Mesenchymal stem cell (in vitro differentiated cells and primary cell): ENCODE measurements around the gene RNF26.
A peak's percentile ranks its signal among the peaks of the same experiment; 100 is the strongest.

ENCODE experiments used
- DNase-seq: peaks from one replicate; pipeline ENCODE4 v3.0.0-alpha.2; 2013
- H2AFZ ChIP-seq: one replicate; pipeline ENCODE4 v1.6.1; 2013; ENCODE audit warnings: low read depth, mild to moderate bottlenecking, control low read depth, inconsistent platforms, low read length, moderate library complexity
- H2AK5ac ChIP-seq: 2 replicates; pipeline ENCODE4 v1.6.1; 2013; ENCODE audit warnings: low read length, moderate library complexity, mild to moderate bottlenecking, inconsistent platforms; ENCODE audit not compliant: severe bottlenecking
- H2BK120ac ChIP-seq: one replicate; pipeline ENCODE4 v1.6.1; 2013; ENCODE audit warnings: low read depth, mild to moderate bottlenecking, inconsistent platforms, low read length, moderate library complexity
- H2BK12ac ChIP-seq, 2 experiments: one replicate each; pipeline ENCODE4 v1.6.1; 2013; ENCODE audit warnings: inconsistent platforms in 2 of 2, low read length in 2 of 2, mild to moderate bottlenecking in 2 of 2, moderate library complexity in 2 of 2, control low read depth in 1 of 2
- H2BK15ac ChIP-seq: one replicate; pipeline ENCODE4 v1.6.1; 2013; ENCODE audit warnings: mild to moderate bottlenecking, low read depth, inconsistent platforms; ENCODE audit not compliant: poor library complexity, severe bottlenecking
- H2BK5ac ChIP-seq: 2 replicates; pipeline ENCODE4 v1.6.1; 2013; ENCODE audit warnings: low read depth, mild to moderate bottlenecking, low read length, control low read depth, inconsistent platforms; ENCODE audit not compliant: poor library complexity, severe bottlenecking
- H3K14ac ChIP-seq, 2 experiments: one replicate each; pipeline ENCODE4 v1.6.1; 2013; ENCODE audit warnings: inconsistent platforms in 2 of 2, low read length in 2 of 2, control low read depth in 1 of 2, mild to moderate bottlenecking in 1 of 2, moderate library complexity in 1 of 2
- H3K18ac ChIP-seq, 2 experiments: one replicate each; pipeline ENCODE4 v1.6.1; 2013; ENCODE audit warnings: inconsistent platforms in 2 of 2, low read length in 2 of 2, control low read depth in 1 of 2, low read depth in 1 of 2, mild to moderate bottlenecking in 1 of 2
- H3K23ac ChIP-seq, 2 experiments: one replicate each; pipeline ENCODE4 v1.6.1; 2013; ENCODE audit warnings: inconsistent platforms in 2 of 2, low read length in 2 of 2, mild to moderate bottlenecking in 2 of 2, moderate library complexity in 2 of 2, control low read depth in 1 of 2
- H3K27ac ChIP-seq: 2 replicates; pipeline ENCODE4 v1.5.1; 2013; ENCODE audit warnings: mild to moderate bottlenecking, moderate library complexity, low read length, control low read depth, inconsistent platforms; ENCODE audit not compliant: poor library complexity, severe bottlenecking
- H3K27me3 ChIP-seq, 2 experiments: 2 replicates each; pipeline versions ENCODE4 v1.6.1 to v1.7.0; 2013; ENCODE audit warnings: low read length in 2 of 2, mild to moderate bottlenecking in 2 of 2, moderate library complexity in 2 of 2, control low read depth in 1 of 2, inconsistent platforms in 1 of 2; ENCODE audit not compliant: control insufficient read depth in 1 of 2, insufficient read depth in 1 of 2
- H3K36me3 ChIP-seq, 2 experiments: 2 replicates each; pipeline versions ENCODE4 v1.6.1 to v1.7.0; 2013; ENCODE audit warnings: low read length in 2 of 2, control low read depth in 1 of 2, inconsistent platforms in 1 of 2, low read depth in 1 of 2, mild to moderate bottlenecking in 1 of 2; ENCODE audit not compliant: insufficient read depth in 2 of 2, control insufficient read depth in 1 of 2
- H3K4ac ChIP-seq, 2 experiments: one replicate each; pipeline ENCODE4 v1.6.1; 2013; ENCODE audit warnings: inconsistent platforms in 2 of 2, low read length in 2 of 2, mild to moderate bottlenecking in 2 of 2, moderate library complexity in 2 of 2, control low read depth in 1 of 2, low read depth in 1 of 2
- H3K4me1 ChIP-seq: 2 replicates; pipeline ENCODE4 v1.6.1; 2013; ENCODE audit warnings: low read depth, low read length, control low read depth; ENCODE audit not compliant: control insufficient read depth, insufficient read depth
- H3K4me2 ChIP-seq: 2 replicates; pipeline ENCODE4 v1.6.1; 2013; ENCODE audit warnings: low read length, mild to moderate bottlenecking, inconsistent platforms; ENCODE audit not compliant: poor library complexity, severe bottlenecking
- H3K4me3 ChIP-seq, 2 experiments: 2 replicates each; pipeline versions ENCODE4 v1.5.1 to v1.7.0; 2013; ENCODE audit warnings: low read length in 2 of 2, mild to moderate bottlenecking in 2 of 2, control low read depth in 1 of 2, low read depth in 1 of 2; ENCODE audit not compliant: insufficient read depth in 1 of 2
- H3K79me1 ChIP-seq: replicated peaks from 2 replicates; pipeline ENCODE4 v1.6.1; 2013; ENCODE audit warnings: mild to moderate bottlenecking, control low read depth, low read length, inconsistent platforms; ENCODE audit not compliant: poor library complexity, severe bottlenecking
- H3K9ac ChIP-seq: 2 replicates; pipeline ENCODE4 v1.7.0; 2013; ENCODE audit warnings: mild to moderate bottlenecking, low read length, moderate library complexity
- H3K9me3 ChIP-seq: 2 replicates; pipeline ENCODE4 v1.7.0; 2013; ENCODE audit warnings: mild to moderate bottlenecking, low read length; ENCODE audit not compliant: control insufficient read depth
- H4K8ac ChIP-seq: one replicate; pipeline ENCODE4 v1.6.1; 2013; ENCODE audit warnings: inconsistent platforms, mild to moderate bottlenecking, low read length, moderate library complexity
- H4K91ac ChIP-seq: one replicate; pipeline ENCODE4 v1.6.1; 2013; ENCODE audit warnings: mild to moderate bottlenecking, low read length, inconsistent platforms
- WGBS: methylation state at CpG from one replicate; pipeline ENCODE4 v1.1.7; 2013; ENCODE audit warnings: mixed read lengths; 5-methylcytosine and 5-hydroxymethylcytosine counted together

Gene RNF26

GRCh38 chr11:119359365-119360214 lies 25.3 kb downstream of the RNF26 start:
- Histone ChIP-seq H3K4me2 (no peak overlapping the region), H3K27me3 (peaks cover 28 to 47% of the 10 kb centered on the region in 2 experiments), H2BK15ac (peak overlapping the region; percentile 73), H3K9ac (no peak overlapping the region), H3K9me3 (no peaks in the 10 kb centered on the region), H4K91ac (no peak overlapping the region), H3K4me3 (no peak overlapping the region), H2AK5ac (peak overlapping the region; percentile 14), H2BK120ac (no peak overlapping the region), H3K4me1 (peaks cover 27% of the 10 kb centered on the region), H2BK12ac (no peak overlapping the region), H2AFZ (no peak overlapping the region), H3K23ac (no peak overlapping the region), H2BK5ac (no peak overlapping the region), H3K27ac (no peak overlapping the region), H3K18ac (no peak overlapping the region), H3K36me3 (no peaks in the 10 kb centered on the region), H3K4ac (no peak overlapping the region), H4K8ac (no peak overlapping the region), H3K79me1 (no peaks in the 10 kb centered on the region), H3K14ac (no peak overlapping the region)
- WGBS: 82% methylated on average over 9 of the region's 10 CpGs
- DNase-seq: no peak

GRCh38 chr11:119361056-119361787 lies 26.9 kb downstream of the RNF26 start:
- H3K79me1 ChIP-seq: no peaks in the 10 kb centered on the region
- H2AFZ ChIP-seq: no peak overlapping the region
- peaks cover 27% of the 10 kb centered on the region for H3K4me1 ChIP-seq
- no peak overlapping the region for H3K9ac ChIP-seq
- H3K23ac ChIP-seq: no peak overlapping the region
- H2BK12ac ChIP-seq: no peak overlapping the region
- no peak overlapping the region for H4K8ac ChIP-seq
- H3K4me3 ChIP-seq: no peak overlapping the region
- peak overlapping the region; percentile 7 for H3K4me2 ChIP-seq
- H3K27me3 ChIP-seq: peaks cover 29 to 46% of the 10 kb centered on the region in 2 experiments
- H3K14ac ChIP-seq: no peak overlapping the region
- H2BK15ac ChIP-seq: no peak overlapping the region
- H4K91ac ChIP-seq: no peak overlapping the region
- H3K18ac ChIP-seq: no peak overlapping the region
- peak overlapping the region; percentile 35 for H3K27ac ChIP-seq
- H2BK120ac ChIP-seq: no peak overlapping the region
- H3K9me3 ChIP-seq: no peaks in the 10 kb centered on the region
- no peak overlapping the region for H2BK5ac ChIP-seq
- no peak overlapping the region for H2AK5ac ChIP-seq
- H3K4ac ChIP-seq: no peak overlapping the region
- peak; percentile 87 for DNase-seq
- WGBS: 7% methylated on average over 8 of the region's 8 CpGs
- no peaks in the 10 kb centered on the region for H3K36me3 ChIP-seq

GRCh38 chr11:119361941-119362725 lies 27.8 kb downstream of the RNF26 start:
- Histone ChIP-seq H4K91ac (no peak overlapping the region), H2BK12ac (no peak overlapping the region), H2BK15ac (no peak overlapping the region), H2AK5ac (no peak overlapping the region), H2BK5ac (no peak overlapping the region), H3K4ac (no peak overlapping the region), H3K14ac (no peak overlapping the region), H3K4me3 (no peak overlapping the region), H4K8ac (no peak overlapping the region), H3K79me1 (no peaks in the 10 kb centered on the region), H3K27ac (no peak overlapping the region), H3K23ac (peak overlapping the region in 1 of 2 experiments; percentile 19), H3K9me3 (no peaks in the 10 kb centered on the region), H3K18ac (no peak overlapping the region), H3K4me2 (no peak overlapping the region), H3K36me3 (no peaks in the 10 kb centered on the region), H2BK120ac (no peak overlapping the region), H3K4me1 (peaks cover 22% of the 10 kb centered on the region), H3K27me3 (peaks cover 29 to 54% of the 10 kb centered on the region in 2 experiments), H3K9ac (no peak overlapping the region), H2AFZ (no peak overlapping the region)
- WGBS: 75% methylated on average over 11 of the region's 11 CpGs
- peak; percentile 35 for DNase-seq

GRCh38 chr11:119362741-119363080 lies 28.4 kb downstream of the RNF26 start:
- Histone ChIP-seq H3K18ac (no peak overlapping the region), H3K4me1 (peaks cover 22% of the 10 kb centered on the region), H2BK12ac (no peak overlapping the region), H3K27ac (no peak overlapping the region), H3K14ac (no peak overlapping the region), H3K9ac (no peak overlapping the region), H3K23ac (no peak overlapping the region), H2AK5ac (no peak overlapping the region), H3K4me3 (no peak overlapping the region), H3K4ac (no peak overlapping the region), H4K8ac (no peak overlapping the region), H2AFZ (no peak overlapping the region), H3K36me3 (no peaks in the 10 kb centered on the region), H2BK120ac (no peak overlapping the region), H3K27me3 (peaks cover 24 to 54% of the 10 kb centered on the region in 2 experiments), H3K9me3 (no peaks in the 10 kb centered on the region), H2BK5ac (no peak overlapping the region), H4K91ac (peak overlapping the region; percentile 18), H2BK15ac (peak overlapping the region; percentile 26), H3K4me2 (no peak overlapping the region), H3K79me1 (no peaks in the 10 kb centered on the region)
- no peak for DNase-seq
- WGBS: 94% methylated on average over 5 of the region's 5 CpGs
